ENCODE measurements around the gene GGT6. TPM values are rescaled to one million over a fixed set of nuclear protein-coding genes. Genes with fewer than 3 reads are reported as not detected.

The GGT6 gene
- total and polyA plus RNA-seq, 4 donors: 2.8 to 12.3 (median 7.4) TPM

DNA sequence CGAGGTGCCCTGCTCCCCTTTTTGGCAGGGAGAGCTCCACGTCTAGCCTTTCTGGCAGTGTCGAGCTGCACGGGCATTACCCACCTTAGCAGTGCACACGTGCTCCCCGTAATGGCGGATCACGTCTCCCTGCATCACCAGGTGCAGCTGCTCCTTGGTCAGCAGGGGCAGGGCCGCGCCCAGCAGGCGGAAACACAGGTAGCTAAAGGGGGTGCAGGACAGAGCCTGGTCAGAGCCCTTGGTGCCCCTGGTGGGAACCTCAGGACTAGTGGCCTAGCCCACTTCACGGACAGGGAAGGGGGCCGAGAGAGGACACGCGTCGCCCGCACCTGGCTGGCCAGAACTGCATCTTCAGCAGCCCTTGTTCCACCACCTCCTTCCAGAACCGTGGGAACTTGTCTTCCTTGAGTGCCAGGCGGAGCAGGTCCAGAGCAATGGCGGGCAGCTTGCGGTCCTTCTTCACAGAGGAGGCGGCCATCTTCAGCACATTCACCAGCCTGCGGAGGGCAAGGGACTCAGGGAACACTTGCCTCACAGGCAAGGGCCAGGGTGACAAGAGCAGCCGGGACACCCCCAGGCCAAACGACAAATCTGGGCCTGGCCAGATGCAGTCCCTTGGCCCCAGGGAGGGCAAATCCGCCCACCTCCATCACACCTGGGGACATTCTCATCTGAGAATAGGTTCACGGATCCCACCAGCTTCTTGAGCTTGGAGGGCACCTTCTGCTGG is 8.4 kb downstream of the GGT6 start:
- Histone ChIP-seq H3K4me3 (no peak overlapping the region), H3K9me3 (ENCODE audit: control insufficient read depth in 4 of 4, insufficient read depth in 3 of 4, low read length in 3 of 4) (no peaks in the 10 kb centered on the region), H3K27me3 (ENCODE audit: control insufficient read depth in 3 of 3, insufficient read depth in 3 of 3, low read length in 2 of 3) (no peaks in the 10 kb centered on the region), H3K4me1 (ENCODE audit: control insufficient read depth in 5 of 5, insufficient read depth in 5 of 5, low read length in 5 of 5) (peaks cover 0 to 19% (median 6%) of the 10 kb centered on the region in 5 donors), H3K27ac (ENCODE audit: low read depth in 1 of 2, low read length in 1 of 2) (no peak overlapping the region), H3K9ac (ENCODE audit: insufficient read depth in 1 of 2, low read length in 2 of 2) (no peak overlapping the region), H3K36me3 (ENCODE audit: control insufficient read depth in 4 of 4, insufficient read depth in 4 of 4, low read length in 4 of 4) (peaks cover 3 to 61% (median 21%) of the 10 kb centered on the region in 4 donors)
- 96 to 97% methylated on average over 27 of the region's 27 CpGs for WGBS, 2 donors
- ATAC-seq (ENCODE audit: insufficient read depth, low FRiP score) (no peak), DNase-seq (no peak)
- TF ChIP-seq CTCF (IDR thresholded peaks at IDR 0.05; ENCODE audit: control extremely low read depth, extremely low read depth): no peak

DNA sequence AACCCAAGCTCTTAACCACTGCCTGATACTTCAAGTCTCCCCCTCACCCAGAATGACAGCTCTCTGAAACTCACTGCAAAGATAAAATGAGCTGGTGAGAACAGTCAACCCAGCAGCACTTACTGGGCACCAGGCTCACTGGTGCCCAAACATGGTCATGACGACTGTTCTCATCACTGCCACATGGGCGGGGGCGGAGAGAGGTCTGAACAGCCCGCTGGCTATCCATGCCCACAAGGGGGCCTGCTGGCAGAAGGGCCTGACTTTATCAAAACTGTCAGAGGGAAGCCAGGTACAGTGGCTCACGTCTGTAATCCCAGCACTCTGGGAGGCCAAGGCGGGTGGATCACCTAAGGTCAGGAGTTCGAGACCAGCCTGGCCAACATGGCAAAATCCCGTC is 9.2 kb downstream of the GGT6 start:
- H3K4me3 ChIP-seq: no peak overlapping the region
- ATAC-seq (ENCODE audit: insufficient read depth, low FRiP score): no peak
- TF ChIP-seq CTCF (IDR thresholded peaks at IDR 0.05; ENCODE audit: control extremely low read depth, extremely low read depth): no peak
- H3K9ac ChIP-seq (ENCODE audit: insufficient read depth in 1 of 2, low read length in 2 of 2): no peak overlapping the region
- WGBS, 2 donors: 84 to 88% methylated on average over 8 of the region's 8 CpGs
- no peak for DNase-seq
- H3K36me3 ChIP-seq (ENCODE audit: control insufficient read depth in 4 of 4, insufficient read depth in 4 of 4, low read length in 4 of 4): peaks cover 3 to 66% (median 25%) of the 10 kb centered on the region in 4 donors
- H3K27ac ChIP-seq (ENCODE audit: low read depth in 1 of 2, low read length in 1 of 2): no peak overlapping the region
- no peaks in the 10 kb centered on the region for H3K9me3 ChIP-seq (ENCODE audit: control insufficient read depth in 4 of 4, insufficient read depth in 3 of 4, low read length in 3 of 4)
- no peaks in the 10 kb centered on the region for H3K27me3 ChIP-seq (ENCODE audit: control insufficient read depth in 3 of 3, insufficient read depth in 3 of 3, low read length in 2 of 3)
- H3K4me1 ChIP-seq (ENCODE audit: control insufficient read depth in 5 of 5, insufficient read depth in 5 of 5, low read length in 5 of 5): peaks cover 0 to 16% (median 6%) of the 10 kb centered on the region in 5 donors

DNA sequence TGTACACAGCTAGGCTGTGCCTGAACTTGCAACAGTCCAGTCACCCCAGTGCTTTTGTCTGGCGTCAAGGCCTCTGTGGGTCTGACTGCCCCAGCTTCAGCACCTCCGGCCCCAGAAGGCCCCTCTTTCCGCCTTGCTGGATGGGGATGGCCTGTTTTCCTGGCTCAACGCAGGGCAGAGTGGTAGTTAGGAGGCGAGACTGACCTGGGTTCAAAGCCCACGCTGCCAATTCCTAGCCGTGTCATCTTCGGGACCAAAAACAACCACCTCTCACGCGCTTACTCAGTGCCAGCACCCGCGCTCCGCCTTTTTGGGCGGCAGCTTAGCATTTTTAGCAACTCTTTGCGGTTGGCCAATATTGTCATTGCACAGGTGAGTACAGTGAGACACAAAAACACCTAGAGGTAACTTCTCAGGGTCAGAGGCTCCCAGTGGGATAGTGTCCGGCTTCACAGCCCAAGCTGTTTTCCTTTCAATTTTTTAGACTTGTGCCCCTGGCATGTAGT is 9.8 kb downstream of the GGT6 start:
- Histone ChIP-seq H3K27me3 (ENCODE audit: control insufficient read depth in 3 of 3, insufficient read depth in 3 of 3, low read length in 2 of 3) (no peaks in the 10 kb centered on the region), H3K4me1 (ENCODE audit: control insufficient read depth in 5 of 5, insufficient read depth in 5 of 5, low read length in 5 of 5) (peaks cover 0 to 11% (median 6%) of the 10 kb centered on the region in 5 donors), H3K4me3 (no peak overlapping the region), H3K9ac (ENCODE audit: insufficient read depth in 1 of 2, low read length in 2 of 2) (no peak overlapping the region), H3K9me3 (ENCODE audit: control insufficient read depth in 4 of 4, insufficient read depth in 3 of 4, low read length in 3 of 4) (no peaks in the 10 kb centered on the region), H3K27ac (ENCODE audit: low read depth in 1 of 2, low read length in 1 of 2) (no peak overlapping the region), H3K36me3 (ENCODE audit: control insufficient read depth in 4 of 4, insufficient read depth in 4 of 4, low read length in 4 of 4) (peaks cover 3 to 70% (median 25%) of the 10 kb centered on the region in 4 donors)
- DNase-seq: no peak
- no peak for TF ChIP-seq CTCF (IDR thresholded peaks at IDR 0.05; ENCODE audit: control extremely low read depth, extremely low read depth)
- ATAC-seq (ENCODE audit: insufficient read depth, low FRiP score): no peak
- WGBS, 2 donors: 96% methylated on average over 16 of the region's 16 CpGs
